Esophagus squamous epithelium (tissue), 4 donors: ENCODE data around the gene RGS7.

ENCODE experiments used
- POLR2A ChIP-seq, 4 donors: fragments of 450-650 bp; IDR thresholded peaks; one replicate each; pipeline ENCODE4 v1.6.1; 2017; ENCODE audit warnings: antibody characterized with exemption in 4 of 4, mild to moderate bottlenecking in 4 of 4, moderate library complexity in 3 of 4
- TF ChIP-seq, protein P1 (sequence below), 6 experiments: fragments of 450-650 bp in 4 of 6; fragments of 200-600 bp in 2 of 6; sonication (generic) in 2 of 6; IDR thresholded peaks; one replicate each; pipeline ENCODE4 v1.5.1; 2016 to 2019; ENCODE audit warnings: antibody characterized with exemption in 6 of 6, mild to moderate bottlenecking in 4 of 6, moderate library complexity in 4 of 6

DNA sequence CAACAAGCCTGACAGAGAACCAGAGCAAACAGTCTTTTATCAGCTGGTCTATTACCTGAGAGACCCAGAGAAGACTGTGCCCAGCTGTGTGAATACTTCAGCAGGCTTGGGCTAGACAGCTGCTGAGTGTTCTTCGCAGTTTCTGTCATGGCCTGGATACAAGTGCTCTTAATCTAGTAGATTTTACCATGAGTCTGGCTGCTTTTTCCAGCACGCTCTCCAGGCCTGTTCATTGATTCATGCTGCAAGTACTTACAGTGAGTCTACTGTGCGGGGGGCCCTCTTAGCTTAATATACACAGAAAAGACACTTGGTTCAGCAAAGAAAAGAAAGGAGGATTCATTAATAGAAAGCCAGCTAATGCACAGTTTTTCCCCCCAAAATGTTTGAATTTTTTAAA lies 48.5 kb downstream of the RGS7 start:
- TF ChIP-seq, protein P1, sequence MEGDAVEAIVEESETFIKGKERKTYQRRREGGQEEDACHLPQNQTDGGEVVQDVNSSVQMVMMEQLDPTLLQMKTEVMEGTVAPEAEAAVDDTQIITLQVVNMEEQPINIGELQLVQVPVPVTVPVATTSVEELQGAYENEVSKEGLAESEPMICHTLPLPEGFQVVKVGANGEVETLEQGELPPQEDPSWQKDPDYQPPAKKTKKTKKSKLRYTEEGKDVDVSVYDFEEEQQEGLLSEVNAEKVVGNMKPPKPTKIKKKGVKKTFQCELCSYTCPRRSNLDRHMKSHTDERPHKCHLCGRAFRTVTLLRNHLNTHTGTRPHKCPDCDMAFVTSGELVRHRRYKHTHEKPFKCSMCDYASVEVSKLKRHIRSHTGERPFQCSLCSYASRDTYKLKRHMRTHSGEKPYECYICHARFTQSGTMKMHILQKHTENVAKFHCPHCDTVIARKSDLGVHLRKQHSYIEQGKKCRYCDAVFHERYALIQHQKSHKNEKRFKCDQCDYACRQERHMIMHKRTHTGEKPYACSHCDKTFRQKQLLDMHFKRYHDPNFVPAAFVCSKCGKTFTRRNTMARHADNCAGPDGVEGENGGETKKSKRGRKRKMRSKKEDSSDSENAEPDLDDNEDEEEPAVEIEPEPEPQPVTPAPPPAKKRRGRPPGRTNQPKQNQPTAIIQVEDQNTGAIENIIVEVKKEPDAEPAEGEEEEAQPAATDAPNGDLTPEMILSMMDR (IDR thresholded peaks at IDR 0.05): no peak
- no peak for TF ChIP-seq POLR2A (IDR thresholded peaks at IDR 0.05)
